Measurements from ENCODE around the gene KDM5A.

- no peak for TF ChIP-seq POLR2AphosphoS5 (IDR thresholded peaks at IDR 0.05; ENCODE audit: low read depth)
- TF ChIP-seq EZH2phosphoT487 (IDR thresholded peaks at IDR 0.05; ENCODE audit: unreplicated experiment) = no peak
- TF ChIP-seq CTCF (conservative IDR thresholded peaks at IDR 0.05; ENCODE audit: low read depth in 2 of 2) = no peak
- TF ChIP-seq CREB1 (CRISPR knock-in tag; IDR thresholded peaks at IDR 0.05; ENCODE audit: low read depth) = no peak
- TF ChIP-seq EZH2 (IDR thresholded peaks at IDR 0.05; ENCODE audit: low read depth, unreplicated experiment) = no peak
- no peak for TF ChIP-seq REST (IDR thresholded peaks at IDR 0.05; ENCODE audit: unreplicated experiment)
- TF ChIP-seq ETS1 (IDR thresholded peaks at IDR 0.05) = no peak
- no peak for TF ChIP-seq STAT1 (IDR thresholded peaks at IDR 0.05; ENCODE audit: unreplicated experiment)
- TF ChIP-seq JUNB (IDR thresholded peaks at IDR 0.05; ENCODE audit: unreplicated experiment) = no peak
Measured at GRCh38 chr12:286531-287300, 102.4 kb downstream of the KDM5A start.
